Activated T-cell treated with anti-CD3 and anti-CD28 coated beads, Interleukin-2, amount 50 U/mL, for 1 hour (primary cell): Measurements from ENCODE around the gene KLF11.

Source experiments
- DNase-seq: peaks from one replicate; pipeline ENCODE4 v3.0.0-alpha.2; 2020

KLF11 gene

DNA sequence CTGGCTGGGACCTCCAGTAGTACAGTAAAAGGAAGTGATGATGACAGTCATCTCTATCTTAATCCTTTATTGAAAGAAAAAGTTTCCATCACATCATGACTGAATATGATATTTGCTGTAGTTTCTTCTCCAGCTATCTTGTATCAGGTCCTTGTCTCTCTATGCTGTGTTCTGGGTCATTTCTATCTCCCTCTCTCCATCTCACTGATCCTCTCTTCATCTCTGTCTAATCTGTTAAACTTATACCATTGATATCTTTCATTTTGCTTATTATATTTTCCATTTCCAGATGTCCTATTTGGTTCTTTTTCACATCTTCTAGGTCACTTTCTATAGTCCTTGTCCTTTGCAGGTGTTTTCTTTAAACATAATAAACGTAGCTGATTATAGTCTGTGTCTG, 24.5 kb downstream of the KLF11 start:
- DNase-seq, result no peak

DNA sequence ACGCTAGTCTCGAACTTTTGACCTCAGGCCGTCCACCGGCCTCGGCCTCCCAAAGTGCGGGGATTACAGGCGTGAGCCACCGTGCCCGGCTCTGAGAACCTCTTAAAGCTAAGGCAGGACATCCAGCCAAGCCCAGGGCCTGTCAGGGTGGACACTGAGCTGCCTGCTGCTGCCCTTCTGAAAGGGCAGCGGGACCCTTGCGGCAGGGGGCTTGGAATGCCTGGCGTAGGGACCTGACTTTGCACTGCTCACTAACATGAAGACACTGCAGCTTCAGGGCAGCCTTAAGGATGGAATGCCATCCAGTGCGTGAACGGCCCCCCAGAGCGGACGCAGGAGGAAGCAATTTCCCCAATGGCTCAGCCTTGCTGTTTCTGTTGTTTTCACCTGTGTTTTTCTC, 27.8 kb downstream of the KLF11 start:
- no peak for DNase-seq

DNA sequence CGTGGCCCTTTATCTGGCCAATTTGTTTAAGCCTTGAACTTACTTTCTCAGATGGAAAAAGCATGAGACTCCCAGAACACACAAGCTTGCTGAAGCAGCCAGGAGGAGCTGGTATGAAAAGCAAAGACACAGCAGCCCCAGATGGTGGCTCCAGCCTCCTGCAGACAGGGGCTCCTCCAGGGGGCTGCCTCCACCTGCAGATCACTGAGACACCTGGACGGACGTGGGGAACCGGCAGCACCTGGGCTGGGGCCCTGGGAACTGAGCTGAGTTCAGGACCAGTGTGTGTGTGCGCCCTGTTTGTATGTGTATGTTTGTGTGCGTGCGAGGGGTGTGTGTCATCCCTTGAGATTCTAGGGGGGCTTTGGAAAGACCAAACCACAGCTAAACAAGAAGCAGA, 28.2 kb downstream of the KLF11 start:
- DNase-seq, result no peak

DNA sequence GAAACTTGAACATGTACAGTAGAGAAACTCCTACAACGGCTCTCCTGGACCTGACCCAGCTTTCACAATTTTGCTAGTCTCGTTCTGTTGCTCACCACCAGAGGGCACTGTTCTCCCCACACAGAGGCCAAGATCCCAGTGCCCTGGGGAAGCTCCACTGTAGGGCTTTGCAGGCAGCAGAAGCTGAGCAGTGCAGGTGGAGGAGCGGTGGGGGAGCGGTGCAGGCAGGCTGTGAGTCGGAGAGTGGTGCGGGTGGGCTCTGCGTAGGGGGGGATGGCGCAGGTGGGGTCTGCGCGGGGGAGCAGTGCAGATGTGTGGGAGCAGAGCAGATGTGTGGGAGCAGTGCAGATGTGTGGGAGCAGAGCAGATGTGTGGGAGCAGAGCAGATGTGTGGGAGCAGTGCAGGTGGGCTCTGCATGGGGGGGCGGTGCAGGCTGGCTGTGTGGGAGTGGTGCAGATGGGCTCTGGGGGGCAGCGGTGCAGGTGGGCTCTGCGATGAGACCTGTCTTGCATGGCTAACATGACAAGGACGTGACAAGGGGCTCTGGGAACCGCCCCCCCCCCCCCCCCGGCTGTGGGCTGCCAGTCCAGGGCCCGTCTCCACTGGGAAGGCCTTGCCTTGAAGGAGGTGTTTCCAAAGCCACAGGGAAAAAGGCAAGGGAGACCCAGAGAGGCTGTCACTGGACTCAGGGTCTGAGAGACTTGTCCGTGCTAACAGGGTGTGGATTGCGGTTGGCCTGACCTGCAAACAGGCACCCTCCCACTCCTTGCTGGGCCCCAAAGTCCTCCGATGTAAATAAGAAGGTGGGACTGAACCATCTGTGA, 29.5 kb downstream of the KLF11 start:
- peak; percentile 68 for DNase-seq

DNA sequence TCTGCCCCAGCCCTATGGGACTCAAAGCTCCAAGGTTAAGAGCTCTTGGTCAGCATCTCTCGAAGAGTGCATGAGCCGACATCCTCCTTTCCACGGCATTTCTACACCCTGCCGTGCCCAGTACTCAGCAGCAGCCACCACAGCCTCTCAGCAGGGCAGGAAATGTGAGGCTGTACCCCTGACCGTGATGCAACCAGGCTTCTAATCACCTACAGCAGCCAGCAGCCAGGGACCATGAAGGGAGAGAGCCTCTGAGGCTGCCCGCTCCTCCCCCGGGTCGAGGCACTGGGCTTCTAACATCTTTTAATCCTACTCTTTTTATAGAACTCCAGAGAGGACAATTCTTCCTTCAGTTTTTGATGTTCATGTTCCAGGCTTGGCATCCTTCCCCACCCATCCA, 30.4 kb downstream of the KLF11 start:
- no peak for DNase-seq

DNA sequence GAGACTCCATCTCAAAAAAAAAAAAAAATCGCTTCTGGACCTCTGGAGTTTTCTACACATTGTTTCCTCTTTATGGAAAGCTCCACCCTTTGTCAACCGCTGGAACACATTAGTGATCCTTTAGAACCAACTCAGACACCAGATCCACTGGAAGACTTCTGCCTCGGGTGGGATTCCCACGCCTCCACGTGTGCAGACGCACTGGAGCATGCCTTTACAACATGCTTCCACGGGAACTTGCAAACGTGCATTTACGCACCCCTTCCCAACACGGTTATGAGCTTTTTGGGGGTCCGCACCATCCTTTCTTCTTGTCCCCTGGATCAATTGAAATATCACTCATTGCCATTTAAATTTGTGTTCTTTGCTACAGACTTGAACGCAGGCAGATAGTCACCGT, 31.8 kb downstream of the KLF11 start:
- no peak for DNase-seq

DNA sequence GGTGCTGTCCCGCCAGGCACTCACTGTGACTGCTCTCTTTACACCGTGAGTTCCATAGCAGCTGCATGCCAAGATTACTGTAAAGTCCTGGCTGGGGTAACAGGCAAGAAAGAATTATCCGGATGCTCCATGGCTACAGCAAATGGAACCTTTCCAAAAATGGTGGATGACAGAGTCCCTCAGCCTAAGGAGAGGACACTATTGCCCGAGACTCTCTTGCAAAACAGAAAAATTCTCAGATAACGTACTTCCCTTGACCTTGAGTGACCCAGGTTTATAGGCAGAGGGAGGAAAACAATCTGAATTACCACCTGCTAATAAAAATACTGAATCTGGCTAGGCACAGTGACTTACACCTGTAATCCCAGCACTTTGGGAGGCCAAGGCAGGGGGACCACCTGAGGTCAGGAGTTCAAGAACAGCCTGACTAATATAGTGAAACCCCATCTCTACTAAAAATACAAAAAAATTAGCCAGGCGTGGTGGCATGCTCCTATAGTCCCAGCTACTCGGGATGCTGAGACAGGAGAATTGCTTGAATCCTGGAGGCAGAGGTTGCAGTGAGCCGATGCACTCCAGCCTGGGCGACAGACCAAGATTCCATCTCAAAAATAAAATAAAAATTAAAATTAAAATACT, 32.3 kb downstream of the KLF11 start:
- no peak for DNase-seq

DNA sequence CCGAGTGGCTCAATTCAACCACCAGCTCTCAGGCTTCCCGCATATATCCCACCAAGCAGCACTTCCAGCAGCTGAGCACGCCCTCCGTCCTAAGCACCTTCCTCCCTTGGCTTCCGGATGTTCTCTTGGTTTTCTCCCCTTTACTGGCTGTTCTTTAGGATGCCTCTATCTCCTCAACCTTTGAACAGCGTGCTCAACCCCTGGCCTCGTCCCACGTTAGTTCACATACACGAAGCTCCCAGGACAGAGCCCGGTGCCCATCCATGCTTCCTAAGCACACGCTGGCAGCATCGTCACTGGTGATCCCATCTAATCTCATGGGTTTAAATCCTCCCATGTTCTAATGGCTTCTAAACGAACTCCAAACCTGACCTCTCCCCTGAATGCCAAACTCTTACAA, 33.2 kb downstream of the KLF11 start:
- no peak for DNase-seq

DNA sequence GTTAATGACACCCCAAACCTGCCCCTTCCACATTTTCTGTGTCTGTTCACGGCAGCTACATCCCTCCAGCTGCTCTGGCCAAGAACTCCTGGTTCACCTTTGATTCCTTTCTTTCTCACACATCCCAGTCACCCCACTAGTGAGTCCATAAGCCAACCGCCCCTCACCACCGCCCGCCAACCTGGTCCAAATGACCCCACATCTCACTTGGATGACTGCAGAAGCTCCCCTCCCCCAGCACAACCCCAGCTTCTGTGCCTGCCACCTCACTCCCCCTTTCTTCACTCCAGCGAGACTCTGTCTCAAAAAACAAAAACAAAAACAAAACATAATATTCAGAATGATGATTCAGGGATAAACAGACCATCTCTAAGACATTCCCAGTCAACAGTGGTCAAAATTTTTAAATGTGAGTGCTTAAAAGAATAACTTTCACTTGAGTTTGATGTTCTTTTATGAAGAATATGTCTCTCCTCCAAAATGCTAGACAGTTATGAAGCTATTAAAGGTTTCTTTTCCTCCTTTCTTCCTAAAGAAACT, 33.7 kb downstream of the KLF11 start:
- DNase-seq, result no peak

DNA sequence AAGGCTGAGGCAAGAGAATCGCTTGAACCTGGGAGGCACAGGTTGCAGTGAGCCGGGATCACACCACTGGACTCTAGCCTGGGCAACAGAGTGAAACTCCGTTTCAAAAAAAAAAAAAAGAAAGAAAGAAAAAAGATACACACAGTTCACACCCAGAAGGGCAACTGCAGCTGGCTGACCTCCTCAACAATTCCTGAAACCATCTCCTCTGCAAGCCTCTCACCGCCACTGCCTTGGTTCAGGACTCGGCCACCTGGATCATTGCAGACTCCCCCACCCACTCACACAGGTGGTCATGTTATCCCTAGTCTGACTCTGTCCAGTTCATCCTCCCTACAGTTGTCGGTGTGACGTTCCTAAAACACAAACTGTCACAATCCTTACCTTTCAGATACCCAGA, 34.7 kb downstream of the KLF11 start:
- no peak for DNase-seq

DNA sequence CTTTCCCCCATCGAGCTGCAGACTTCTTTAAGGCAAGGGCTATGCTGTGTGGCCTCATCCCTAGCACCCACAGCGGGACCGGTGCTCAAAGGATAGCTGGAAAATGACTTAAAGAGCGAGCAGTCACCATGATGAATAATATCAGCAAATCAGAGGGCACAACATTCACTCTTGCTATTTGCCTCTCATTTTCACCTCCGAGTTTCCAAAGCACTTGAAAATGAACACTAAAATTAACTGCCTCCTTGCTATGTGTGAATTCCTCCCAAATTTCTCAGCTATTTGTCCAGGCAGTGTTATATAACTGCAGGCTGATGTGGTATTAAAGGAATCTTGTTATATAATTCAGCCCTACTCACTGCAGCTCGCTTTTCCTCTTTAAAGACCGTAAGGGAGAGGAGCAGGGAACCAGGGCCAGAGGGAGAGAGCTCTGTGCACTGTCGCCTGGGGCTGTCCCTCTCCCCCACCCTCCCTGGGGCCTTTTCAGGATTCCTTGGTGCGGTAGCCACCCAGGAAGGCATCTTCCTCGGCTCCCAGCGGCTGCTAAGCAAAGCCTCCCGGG, 35.4 kb downstream of the KLF11 start:
- DNase-seq, result no peak

DNA sequence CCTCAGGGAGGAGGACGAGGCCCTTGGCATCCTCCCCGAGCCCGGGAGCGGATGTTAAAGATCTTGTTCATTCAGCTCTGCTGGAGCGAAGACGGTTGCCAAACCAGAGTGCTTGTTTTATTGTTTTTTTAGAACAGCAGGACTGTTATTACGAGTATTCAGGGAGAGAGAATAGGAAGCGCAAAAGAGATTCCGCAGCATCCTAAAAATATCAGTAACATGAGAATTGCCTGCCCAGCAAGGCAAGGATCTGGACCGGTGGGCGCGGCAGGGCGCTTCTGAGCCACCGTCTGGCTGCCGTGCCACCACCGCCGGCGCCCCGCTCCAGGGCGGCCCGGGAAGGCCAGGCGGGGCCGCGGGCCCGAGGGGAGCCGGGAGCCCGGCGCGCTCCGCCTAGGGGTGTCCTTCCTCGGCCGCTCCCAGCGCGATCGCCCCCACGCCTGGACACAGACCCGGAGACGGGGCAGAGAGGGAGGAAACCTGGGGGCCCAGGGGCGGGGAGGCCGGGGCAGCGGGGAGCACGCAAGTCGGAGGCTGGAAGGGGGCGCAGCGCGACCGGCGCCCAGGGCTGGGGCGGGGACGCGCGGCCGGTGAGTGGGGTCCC, 36.0 kb downstream of the KLF11 start:
- peak; percentile 49 for DNase-seq

DNA sequence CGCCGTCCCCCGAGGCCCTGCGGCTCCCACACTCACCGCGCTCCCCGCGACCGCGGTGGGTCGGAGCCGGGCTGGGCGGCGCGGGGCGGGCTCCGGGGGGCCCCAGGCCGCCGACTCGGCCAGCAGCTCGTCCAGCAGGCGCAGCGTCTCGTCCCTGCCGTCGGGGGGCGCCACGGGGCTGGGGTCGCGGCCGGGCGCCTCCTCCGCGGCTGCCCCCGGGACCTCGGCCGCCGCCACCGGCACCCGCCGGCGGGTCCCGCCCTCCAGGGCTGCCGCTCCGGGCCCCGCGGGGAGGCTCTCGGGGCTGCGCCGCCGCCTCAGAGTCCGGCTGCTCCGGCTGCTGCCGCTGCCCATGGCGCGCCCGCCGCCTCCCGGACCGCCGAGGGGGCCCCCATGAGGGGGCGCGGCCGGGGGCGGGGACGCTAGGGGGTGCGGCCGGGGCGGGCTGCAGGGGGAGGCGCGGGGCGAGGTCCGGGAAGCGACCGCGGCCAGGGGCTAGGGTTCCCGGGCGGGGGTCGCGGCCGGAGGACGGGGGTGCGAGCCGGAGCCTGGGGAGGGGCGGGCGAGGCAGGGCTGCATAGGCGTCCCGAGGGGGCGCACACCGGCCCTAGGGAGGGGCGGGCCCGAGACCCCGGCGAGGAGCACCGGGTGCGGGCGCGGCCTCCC, 36.7 kb downstream of the KLF11 start, which contains the start of gene CYS1:
TSS of gene CYS1 (minus strand) at position 542 of the 666 bp plus-strand sequence. CDS start at position 354, 188 bp downstream.
- DNase-seq, result peak; percentile 35

DNA sequence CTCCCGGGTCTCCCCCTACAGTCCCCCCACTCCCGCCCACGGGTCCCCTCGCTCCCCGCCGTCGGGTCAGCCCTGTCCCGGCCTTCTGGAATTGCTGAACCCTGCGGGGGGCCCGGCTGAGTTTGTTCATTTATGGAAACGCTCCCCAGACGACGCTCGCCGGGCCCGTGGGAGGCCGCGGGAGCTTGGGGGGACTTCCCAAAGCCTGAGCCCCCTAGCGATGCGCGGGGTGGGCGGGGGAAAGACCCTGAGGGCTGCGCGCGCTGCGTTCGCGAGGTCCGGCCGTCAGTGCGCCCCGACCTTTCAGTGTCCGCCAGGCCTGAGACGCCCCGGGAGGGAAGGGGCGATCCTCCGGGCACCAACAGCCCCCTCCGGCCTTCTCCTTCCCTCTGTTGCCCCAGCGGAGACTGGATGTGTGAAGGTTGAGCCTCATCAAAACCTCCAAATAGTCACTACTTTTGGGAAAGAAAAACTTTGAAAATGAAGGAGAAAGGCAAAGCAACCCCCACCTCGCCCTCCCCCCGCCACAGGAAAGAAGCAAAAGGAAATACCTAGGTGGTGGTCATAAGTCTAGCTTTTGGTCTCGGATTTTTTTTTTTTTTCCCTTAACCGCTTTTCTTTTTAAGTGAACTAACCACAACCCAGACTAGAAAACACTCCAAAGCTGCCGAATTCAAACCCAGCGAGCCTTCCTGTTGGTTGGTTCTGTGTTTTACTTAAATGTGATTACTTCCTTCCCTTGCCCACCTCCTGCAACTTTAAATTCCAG, 37.4 kb downstream of the KLF11 start:
- DNase-seq, result peak; percentile 38

DNA sequence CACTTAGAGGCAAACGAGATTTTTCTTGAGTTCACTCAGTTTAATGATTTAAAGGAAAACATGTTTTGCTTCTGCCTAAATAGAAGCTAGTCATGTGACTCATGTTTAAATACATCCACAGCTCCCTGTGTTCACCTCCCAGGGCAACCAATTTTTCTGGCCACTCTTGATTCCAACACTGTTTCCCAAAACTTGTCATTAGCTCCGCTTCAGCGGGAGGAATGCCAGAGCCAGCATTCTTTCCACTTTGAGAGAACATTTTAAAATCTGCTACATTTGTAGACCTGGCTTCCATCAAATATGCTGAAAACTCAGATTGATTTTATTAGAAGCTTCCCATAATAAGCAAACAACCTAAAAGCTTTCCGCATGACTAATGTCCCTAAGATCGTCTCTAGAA, 39.7 kb downstream of the KLF11 start:
- no peak for DNase-seq

DNA sequence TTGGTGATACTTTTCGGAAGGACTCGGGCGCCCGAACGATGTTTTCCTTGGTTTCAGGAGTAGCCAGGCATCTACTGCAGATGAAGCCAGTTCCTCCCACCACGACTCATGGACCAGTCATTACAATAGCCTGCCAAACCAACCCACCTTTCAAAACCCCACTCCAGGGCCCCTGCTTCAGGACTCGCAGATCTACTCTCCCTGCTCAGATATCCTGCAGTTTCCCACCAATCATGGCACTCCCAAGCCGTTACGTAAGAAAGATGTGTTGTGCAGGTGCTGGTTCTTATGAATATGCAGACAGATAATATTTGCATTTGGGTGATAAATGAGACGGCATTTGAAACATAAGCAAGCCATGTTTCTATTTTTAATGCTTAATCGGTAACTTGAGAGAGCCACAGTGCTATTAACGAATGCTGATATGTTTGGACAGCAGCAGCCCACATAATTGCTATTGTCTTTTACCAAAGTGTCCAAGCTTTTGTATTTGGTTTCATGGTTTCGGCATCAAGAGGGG, 40.4 kb downstream of the KLF11 start:
- DNase-seq, result no peak

DNA sequence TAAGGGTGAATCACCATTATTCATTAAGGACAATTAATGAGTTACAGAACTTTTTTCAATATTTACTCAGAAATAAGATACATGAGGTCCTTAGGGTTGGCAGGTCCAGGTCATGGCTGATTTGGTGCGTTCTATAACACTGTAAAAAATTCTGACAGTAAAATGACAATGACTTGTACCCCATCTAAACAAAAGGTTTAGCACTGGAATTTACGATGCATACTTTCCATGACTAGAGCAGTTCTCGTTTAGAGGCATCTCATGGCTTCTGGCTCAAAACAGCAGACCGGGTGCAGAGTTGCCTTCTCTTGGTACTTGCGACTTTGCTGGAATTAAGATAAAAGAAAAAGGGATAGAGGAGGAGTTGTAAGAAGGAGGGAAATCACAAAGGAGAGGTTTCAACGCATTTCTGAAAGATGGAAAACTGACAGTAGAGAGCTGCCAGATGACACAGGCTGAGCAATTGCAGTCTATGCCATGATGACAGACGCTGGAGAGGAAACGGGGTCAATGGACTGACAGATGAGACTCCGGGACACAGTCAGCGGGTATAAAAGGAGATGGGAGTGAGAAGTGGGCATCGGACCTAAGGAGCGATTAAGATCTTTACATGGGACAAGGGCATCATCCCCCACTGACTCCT, 41.0 kb downstream of the KLF11 start:
- DNase-seq, result no peak

DNA sequence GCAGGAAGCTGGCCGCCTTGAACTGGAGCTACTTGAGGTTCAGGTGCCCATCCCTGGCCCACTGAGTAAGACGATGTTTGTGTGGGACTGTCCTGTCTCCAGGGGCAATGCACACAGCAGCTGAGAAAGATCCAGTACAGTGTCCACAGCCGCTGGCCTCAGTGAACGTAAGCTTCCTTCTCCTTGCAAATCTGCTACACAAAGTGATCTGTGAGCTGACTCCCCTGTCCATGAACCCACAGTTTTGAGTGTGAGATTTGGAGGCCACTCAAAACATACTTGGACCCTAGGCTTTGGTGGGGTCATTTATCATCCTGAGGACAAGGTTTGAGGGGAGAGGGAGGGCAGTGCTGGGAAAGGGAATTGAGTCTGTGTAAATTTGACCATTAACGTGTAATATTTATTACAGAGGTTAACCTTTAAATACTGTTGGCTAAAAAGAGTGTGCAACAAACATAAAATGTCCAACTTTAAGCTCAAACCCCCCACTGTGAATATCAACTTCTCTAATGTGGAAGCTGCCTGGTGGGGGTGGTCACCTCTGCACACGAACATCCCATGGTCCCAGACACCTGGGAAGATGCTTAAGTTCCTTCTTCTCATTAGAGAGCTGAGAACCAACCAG, 41.8 kb downstream of the KLF11 start:
- no peak for DNase-seq

DNA sequence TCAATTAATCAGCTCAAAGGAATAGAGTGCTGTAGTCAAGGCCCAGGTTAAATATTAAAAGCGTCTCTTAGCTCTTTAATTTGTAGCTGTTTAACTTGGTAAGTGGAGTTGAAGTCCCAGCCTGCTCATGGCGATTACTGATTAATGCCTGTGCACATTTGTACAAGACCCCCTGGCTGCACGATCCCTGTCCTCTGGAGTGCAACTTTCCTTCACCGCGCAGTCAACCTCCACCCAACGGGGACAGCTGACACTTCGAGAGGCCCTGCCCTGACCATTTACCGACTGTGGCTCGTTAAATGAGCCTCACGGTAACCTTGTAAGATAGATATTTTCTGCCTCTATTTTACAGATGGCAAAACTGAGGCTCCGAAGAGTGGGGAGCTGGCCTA, 42.3 kb downstream of the KLF11 start:
- DNase-seq, result no peak

DNA sequence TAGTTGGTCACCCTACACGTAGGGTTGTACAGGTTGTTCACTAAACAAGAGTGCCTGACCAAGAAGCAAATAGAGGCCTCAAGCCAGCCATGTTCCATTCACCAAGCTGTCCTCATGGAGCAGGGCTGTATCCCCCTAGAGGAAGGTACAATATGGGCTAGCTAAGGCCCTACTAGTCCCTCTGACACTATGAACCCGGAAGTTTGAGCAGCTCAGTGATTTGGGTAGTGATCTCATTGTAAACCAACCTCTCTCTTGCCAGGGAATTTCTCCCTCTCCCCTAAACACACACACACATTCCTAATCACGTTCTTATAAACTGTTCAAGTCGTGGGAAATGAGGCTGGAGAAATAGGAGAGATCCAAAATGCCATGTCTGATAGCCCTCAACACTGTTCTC, 43.6 kb downstream of the KLF11 start:
- no peak for DNase-seq

DNA sequence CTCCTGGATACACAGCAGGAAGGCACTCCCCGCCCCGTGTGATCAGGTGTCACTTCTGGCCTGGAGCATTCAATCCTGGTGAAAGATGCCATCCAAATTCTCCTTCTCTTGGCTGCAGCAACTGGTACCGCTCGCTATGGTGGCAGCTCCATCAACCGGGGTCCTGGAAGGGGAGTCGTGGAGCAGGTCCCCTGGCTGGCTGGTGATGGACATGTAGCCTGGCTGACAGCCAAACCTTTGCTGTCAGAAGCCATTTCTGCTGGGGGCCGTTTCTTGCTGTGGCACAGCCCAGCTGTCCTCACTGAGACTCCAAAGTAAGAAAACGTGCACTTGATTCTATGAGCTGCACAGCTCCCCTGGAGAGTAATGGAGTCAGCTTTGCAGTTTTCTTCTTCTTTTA, 44.0 kb downstream of the KLF11 start:
- DNase-seq, result no peak
